GM21529 (cell line): ENCODE measurements around the gene APBB2.

Experiments used
- ATAC-seq: cut with Tn5 transposase; IDR thresholded peaks from one replicate; pipeline ENCODE4 v1.9.1; 2021; ENCODE audit not compliant: unreplicated experiment

Gene APBB2

DNA sequence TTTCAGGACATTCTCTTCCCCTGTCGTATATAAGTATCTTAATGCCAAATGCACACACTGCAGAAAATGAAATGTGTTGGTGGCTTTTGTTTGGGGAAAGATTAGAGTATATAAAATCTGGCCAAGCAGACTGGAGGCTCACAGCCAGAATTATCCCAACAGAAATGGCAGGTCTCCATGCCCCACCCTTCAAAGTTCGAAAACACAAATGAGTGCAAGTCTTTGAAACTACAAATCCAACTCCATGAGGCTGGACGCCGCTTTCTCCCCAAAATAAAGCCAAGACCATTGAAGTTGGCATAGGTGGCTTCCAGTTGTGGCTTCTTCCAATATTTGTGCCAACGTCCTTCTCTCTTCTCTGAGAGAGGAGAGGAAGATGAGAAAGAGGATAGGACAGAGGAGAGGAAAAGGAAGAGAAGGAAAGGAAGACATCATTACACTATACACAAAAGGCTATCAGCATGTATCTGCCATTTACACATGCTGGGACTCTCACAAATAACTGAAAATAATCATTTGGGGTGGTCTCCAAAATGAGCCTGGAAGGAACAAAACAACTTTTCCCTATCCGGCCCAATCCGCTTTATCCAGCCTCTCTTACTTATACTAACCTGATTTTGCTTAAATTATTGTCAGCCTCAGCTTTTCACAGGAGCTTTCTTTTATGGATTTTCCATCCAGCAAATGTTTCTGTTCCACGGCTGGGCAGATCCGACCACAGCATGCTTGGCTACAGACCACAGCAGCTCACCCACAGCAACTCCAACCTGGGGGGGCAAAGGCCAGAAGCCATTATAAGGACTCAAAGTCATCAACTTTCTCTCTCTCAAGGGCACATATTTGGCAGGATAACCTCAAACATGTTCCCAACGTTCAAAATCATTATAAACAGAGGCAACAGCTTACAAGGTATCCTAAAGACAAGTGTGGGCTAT lies 71.7 kb downstream of the APBB2 start:
- no peak for ATAC-seq

DNA sequence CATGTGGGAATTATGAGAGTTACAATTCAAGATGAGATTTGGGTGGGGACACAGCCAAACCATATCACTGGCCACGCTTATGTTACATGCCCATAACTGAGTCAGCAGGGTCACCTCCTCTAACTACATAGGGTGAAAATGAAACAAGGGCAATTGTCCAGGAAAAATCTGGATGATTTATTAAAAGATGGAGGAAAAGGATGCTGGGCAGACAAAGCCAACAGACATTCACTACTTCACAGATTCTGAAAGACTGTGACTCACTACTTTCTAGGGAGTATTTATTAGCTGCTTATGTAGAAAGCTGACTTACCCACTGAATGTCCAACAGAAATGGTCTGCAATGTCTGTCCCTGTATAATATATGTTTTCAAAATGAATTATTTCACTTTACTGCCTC lies 72.4 kb downstream of the APBB2 start:
- ATAC-seq: no peak

DNA sequence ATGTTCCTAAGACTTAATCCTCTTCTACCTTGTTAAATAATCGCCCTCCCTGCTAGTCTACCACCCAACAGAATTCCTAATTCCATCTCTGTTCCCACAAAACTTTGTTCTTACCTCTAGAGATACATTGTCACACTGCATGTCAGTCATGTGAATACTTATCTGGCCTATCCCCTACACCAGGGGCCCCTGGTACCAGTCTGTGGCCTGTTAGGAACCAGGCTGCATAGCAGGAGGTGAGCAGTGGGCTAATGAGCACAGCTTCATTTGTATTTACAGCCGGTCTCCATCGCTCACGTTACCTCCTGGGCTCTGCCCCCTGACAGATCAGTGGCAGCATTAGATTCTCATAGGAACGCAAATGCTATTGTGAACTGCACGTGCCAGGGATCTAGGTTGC lies 73.9 kb downstream of the APBB2 start:
- ATAC-seq: no peak

DNA sequence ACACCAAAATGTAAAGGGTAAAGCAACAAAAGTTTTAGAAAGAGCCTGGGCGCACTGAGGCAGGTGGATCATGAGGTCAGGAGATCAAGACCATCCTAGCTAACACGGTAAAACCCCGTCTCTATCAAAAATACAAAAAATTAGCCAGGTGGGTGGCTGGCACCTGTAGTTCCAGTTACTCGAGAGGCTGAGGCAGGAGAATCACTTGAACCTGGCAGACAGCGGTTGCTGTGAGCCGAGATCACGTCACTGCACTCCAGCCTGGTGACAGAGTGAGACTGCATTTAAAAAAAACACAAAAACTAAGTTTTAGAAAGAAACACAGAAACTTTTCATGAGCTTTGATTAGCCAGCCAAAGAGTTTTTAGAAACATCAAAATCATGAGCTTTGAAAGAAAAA lies 76.5 kb downstream of the APBB2 start:
- ATAC-seq: no peak

DNA sequence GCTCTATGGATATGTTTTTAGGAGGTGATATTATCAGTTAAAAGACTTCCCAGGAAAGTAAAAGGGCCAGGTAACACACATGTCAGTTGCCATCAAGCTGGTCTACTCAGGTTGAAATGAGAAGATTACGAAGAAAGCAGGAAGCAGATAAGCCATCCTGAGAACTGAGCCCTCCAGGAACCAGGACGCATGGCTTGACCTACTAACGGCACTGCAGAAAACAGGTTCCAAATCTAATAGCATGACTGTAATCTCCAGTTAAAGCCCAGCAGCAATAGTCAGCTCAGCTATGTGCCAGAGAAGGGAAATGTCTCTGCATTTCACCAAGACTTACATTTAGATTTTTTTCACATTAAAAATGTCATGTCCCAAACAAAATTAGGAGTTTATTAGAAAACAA lies 77.9 kb downstream of the APBB2 start:
- no peak for ATAC-seq

DNA sequence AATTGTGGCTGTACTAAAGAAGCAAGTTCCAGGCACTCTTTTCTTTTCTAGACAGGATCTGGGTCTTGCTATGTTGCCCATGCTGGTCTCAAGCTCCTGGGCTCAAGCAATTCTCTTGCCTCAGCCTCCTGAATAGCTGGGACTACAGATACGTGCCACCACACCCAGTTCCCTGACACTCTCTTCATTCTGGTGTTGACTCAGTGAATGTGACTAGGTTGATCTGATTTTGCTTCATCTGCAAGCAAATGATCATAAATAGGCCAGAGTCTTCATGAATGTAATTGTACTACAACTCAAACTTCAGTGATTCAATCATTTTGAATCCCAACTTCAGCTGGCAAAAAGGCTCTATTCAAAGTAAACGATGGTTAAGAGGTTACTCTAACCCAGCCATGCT lies 78.5 kb downstream of the APBB2 start:
- no peak for ATAC-seq

DNA sequence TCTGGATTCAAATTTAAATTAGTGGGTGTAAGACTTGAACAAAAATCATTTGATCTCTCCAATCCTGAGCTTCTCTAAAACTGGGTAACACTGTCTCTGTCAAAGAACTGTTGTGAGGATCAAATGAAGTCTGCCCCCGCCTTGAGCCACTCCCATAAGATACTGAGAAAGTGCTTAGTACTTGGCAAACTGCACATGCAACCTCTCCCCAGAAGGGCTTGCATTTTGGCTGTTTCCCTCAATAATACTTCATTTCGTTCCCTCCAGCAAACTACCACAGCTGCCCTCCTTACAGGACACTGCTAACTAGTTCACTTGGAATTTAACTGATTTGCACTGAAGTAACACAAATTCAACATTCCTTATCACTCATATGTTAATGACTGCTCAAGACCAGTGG lies 79.8 kb downstream of the APBB2 start:
- no peak for ATAC-seq

DNA sequence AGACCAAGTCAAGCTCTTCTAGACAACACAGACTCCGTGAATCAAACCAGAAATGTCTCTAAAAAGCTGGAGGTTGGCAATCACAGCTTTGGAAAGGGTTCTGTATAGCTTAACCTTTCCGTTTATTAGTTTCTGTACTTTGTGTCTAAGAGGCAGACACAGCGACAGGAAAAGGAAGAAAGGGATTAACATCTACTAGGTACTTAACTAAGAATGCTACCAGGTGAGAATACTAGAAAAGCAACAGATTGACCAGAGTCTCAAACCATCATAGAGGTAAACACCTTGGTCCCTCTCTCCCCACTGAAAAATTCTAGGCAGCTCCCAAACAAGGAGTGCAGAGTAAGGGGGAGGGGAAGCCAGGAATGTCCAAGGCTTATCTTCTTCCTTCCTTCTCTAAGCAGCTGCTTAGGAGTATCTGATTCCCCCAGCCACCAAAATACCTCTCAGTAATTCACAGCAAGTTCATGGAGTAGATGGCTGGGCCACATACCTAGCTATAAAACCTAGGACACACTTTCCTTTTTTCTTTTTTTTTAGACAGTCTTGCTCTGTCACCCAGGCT lies 80.8 kb downstream of the APBB2 start:
- ATAC-seq: no peak

DNA sequence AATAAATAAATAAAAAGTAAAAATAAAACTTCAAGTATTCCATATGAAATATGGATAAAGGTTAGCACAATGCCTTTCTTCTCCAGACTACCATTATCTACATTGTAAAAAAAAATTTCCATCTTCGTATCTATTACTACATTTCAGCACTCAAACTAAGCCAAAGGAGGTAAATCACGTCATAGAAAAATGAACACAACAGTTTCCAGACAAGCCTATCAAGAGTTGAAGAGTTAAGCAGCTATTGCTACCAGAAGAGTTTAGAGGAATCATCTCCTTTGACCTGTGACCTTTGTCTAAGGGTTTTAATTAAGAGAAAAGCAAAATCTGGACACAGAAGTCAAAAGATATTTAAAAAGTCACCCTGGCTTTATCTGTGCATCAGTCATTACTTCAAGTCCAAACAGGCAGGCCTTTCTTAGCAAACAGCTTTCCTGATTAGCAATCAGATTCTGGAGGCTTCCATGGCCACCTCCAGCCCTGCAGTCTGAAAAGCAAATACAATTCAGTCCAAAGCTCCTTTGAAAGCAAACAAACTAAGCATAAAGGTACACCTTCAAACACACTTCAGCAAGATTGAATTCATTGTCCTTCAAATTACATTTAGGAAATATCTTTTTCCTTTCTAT lies 82.2 kb downstream of the APBB2 start:
- ATAC-seq: no peak

DNA sequence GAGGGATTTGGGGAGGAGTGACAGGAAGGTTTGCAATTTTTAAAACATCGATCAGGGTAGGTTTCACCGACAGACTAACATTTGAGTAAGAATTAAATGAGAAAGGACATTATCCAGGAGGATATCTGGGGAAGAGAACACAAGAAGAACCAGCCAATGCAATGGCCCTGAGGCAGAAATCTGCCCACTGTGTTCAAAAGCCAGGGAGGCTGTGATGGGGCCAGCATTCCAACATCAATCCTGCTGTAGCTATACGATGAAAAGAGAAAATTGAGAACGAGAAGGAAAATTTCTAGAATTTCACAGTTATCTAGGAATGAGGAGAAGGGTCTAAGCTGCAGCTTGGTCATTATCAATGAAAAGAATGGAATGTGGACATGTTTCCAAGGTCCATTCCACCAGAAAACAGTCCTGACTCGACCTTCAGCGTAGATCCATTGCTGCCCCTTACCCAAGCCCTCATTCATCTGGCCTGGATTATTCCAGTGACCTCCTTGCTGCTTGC lies 84.4 kb downstream of the APBB2 start:
- ATAC-seq: no peak

DNA sequence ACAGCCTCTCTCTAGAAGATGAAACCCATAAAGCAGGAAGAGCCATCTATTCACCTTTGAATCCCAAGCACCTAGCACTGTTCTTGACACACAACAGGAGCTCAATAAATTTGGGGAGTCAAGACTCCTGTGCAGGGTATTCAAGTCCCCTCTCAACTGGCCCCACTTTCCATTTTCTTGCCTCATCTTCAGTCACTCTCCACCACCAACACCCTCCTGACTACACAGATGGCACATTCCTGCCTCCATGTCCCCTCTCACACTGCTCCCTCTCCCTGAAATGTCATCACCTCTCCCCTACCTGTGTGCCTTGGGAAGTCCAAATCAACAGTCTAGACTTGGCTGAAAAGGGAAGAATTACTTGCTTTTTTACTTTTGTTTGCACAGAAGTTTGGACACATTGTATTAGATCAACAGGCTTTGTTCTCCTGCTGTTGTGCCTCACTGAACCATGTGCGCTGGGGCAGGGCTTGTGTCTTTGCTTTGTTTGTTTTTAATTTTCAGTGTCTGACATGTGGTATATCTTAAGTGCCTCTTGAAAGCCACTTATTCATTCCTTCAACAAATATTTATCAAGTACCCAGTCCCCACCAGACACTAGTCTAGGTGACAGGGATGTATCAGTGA lies 85.1 kb downstream of the APBB2 start:
- no peak for ATAC-seq

DNA sequence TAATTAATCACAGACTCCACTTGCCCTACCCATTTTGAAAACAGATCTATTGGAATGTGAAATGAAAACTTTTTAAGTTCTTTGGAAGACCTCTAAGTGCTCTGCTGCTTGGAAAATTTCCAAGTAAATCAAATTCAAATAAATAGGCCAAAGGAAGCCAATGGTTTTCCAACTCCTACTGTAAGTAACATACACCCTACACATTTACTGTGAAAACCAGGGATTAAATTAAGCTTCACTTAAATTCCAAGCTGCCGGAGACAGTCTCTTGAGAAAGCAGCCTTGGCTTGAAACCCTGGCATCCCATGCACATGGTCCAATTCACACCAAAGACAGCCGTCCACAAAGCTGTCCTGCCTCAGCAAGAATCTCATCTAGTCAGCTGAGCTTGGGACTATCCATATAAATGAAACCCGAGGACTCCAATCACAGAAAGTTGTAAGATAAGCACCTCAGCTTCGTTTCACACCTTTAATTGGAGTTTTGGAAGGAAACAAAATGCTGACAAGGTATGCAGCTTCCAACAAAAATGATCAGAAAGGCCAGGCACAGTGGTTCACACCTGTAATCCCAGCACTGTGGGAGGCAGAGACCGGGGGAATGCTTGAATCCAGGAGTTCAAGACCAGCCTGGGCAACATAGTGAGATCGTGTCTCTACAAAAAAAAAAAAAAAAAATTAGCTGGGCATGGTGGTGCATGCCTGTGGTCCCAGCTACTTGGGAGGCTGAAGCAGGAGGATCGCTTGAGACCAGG lies 88.6 kb downstream of the APBB2 start:
- no peak for ATAC-seq

DNA sequence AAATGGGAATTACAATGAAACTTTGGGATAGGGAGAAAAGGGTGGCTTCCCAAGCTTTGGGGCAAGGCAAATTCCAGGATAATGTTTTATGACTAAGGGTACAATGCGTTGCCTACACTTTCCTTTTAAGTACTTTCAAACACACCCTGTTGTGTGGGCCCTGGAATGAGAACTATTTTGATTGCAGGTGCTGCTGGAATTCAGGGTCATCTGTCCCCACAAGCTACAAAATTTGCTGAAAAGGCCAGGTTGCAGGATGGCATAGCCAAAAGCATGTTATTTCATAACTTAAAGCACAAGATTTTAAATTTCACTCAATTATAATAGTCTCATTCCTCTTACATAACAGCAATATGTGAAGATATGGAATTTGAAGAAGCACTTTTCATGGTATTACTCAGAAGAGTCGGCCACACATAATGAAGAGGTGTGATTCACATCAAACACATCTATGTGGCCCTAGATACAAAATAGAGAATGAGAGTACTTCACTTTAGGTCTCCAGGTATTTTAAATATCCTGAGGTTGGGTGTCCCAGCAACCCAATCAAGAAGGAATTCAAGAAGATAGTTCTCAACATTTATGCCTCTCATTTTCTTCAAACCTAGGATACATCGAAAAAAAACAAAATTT lies 89.3 kb downstream of the APBB2 start:
- no peak for ATAC-seq

DNA sequence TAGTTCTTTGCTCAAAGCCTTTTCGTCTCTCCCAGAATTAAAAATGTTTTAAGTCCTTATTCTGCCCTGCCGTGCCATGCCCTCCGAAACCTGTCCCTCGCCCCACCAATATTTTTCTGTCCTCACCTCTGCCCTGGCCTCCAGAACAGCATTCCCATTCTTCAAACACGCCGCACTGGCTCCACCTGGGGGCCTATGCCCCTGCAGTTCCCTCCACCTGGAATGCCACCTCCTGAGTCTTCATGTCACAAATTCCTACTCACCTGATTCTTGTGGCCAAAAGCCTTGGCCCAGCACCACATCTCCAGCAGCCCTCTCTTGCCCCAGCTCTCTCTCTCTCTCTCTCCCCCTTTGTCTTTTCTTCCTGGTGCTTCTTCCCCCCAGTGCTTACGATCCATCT lies 91.6 kb downstream of the APBB2 start:
- no peak for ATAC-seq

DNA sequence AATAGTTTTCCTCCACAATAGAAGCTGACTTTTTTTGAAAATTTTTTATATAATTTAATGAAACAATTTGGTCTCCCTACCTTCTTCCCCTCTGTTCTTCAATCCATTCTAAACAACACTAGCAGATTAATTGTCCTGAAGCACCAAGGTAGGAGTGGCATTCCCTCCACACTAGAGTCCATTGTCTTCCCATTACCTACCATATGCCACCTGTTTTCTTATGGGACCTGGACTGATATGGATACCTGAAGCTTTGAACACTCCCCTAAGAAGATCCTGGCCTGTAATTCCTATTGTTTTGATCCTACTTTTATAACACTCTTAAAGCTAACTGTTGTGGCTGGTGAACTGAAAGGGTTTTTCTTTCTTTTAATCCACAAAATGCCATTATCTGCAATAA lies 92.0 kb downstream of the APBB2 start:
- no peak for ATAC-seq

DNA sequence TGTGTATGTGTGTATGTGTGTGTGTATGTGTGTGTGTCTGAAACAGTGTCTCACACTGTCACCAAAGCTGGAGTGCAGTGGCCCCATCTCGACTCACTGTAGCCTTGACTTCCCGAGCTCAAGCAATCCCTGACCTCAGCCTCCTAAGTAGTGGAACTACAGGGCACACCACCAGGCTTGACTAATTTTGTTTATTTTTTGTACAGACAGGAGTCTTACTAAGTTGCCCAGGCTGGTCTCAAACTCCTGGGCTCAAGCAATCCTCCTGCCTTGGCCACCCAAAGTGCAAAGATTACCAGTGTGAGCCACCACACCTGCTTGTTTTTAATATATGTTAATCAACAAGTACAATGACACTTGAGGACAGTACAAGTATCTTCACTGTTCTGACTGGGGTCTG lies 92.4 kb downstream of the APBB2 start:
- ATAC-seq: no peak

DNA sequence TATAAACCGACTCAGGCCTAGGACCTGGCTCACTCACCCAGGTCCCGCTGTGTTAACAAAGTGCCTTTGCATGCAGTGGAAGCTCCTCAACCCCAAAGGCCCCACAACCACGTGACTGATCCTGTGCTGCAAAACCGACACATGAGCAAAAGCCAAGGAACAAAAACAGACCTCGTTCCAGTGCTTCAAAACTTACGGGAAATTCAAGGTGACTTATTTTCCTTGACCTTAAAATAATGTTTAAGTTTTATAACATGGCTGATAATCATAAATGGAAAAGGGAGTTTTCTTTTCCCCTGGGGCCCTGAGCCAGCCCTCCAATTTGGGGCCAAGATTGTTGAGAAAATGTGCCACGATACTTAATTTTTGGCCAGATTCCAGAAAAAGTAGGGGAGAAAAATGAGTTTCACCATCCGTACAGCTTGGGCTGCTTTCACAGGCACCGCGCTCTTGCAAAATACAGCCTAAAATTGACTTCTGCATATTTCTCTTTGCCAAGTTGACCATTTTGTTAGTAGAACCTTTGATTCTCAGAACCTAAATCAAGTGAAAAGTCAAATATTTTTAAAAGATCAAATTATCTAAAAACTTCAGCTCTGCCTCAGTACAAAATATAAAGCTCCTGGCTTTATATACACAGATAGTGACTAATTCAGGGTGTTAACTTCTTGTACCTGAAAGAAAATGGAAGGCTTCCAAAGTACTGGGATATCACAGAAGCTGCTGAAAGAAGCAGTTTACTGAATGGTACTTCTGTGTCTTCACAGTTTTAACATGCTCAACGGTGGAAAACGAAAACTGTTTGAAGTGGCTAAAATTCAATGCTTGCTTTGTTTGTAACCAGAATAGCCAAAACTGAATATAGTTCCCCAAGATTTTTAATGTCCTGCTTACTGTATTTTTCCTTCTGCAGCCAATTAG lies 93.8 kb downstream of the APBB2 start:
- ATAC-seq: no peak

DNA sequence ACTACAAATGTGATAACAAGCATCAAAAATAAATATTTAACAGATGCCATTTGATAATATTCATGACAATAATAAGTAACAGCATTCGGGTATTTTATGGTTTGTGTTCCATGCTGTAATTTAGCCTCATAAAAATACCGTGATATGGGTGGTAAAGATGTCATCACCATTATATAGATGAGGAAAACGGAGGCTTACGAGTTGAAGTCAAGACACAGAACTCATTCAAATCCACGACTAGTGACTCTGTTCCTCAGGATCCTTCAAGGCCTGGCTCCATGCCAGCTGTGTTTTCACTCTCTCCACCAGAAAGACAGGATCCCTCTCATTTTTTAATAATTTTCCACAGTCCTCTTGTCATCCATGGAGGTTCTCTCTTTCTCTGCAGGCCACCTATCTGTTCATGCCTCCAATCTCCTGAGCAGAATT lies 94.5 kb downstream of the APBB2 start:
- ATAC-seq: no peak

DNA sequence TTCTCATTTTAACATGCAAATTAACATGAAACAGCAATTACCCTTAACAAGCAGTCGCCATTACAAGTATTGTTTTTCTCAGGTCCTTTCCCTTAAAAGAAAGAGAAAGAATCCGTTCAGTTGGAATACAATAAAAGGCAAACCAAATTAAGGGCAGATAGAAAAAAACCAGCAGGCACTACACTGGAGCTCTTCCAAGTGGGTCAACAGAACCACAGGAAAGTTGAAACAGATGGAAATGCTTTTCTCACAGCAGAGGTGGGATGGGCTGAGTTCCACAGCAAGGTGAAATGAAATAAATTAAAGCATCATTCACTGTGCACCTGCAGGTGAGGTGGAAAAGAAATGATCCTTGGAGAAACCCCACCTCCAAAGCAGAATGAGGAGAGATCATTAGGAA lies 102.6 kb downstream of the APBB2 start:
- ATAC-seq: no peak
